ENCODE results near the gene MBD3L2B. TPM values are rescaled to one million over a fixed set of nuclear protein-coding genes. Genes with fewer than 3 reads are reported as not detected.
"Not testable (repeated sequence)": the region's sequence is repeated elsewhere in the genome, so short reads cannot be mapped to it uniquely, and the experiment has no call there.

MBD3L2B gene
- total and polyA plus RNA-seq, 2 donors (not counting 3 experiments of a cell fraction or from before 2014, with no cell fraction given), result not detected

DNA sequence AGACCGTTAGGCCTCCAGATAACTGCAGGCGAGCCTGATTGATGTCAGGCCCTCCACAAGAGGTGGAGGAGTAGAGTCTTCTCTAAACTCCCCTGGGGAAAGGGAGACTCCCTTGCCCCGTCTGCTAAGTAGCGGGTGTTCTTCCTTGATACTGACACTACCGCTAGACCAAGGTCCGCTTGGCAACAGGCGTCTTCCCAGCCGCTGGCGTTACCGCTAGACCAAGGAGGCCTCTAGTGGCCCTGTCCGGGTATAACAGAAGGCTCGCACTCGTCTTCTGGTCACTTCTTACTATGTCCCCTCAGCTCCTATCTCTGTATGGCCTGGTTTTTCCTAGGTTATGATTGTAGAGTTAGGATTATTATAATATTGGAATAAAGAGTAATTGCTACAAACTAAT lies 45.9 kb upstream of the MBD3L2B start:
- H3K79me2 ChIP-seq (ENCODE audit: control insufficient read depth, insufficient read depth, low read length); dilution Hi-C loops (cut with MboI; ENCODE audit: extremely low pct_ligation_motif_present, low sequenced_read_pairs); H3K9me1 ChIP-seq (replicated peaks; ENCODE audit: control insufficient read depth, extremely low read depth, insufficient read depth, low read length); DNase-seq (ENCODE audit: low read depth, low spot score); intact Hi-C loops (cut with micrococcal nuclease); POLR2A ChIA-PET; H3K9ac ChIP-seq (replicated peaks; ENCODE audit: extremely low read depth, insufficient read depth, low read length); H3K27me3 ChIP-seq (ENCODE audit: control insufficient read depth in 2 of 2, insufficient read depth in 2 of 2, low read length in 2 of 2); H2AFZ ChIP-seq (ENCODE audit: low read depth, low read length); H3K4me1 ChIP-seq (ENCODE audit: control insufficient read depth, extremely low read depth, insufficient read depth, low read length); H3K27ac ChIP-seq (ENCODE audit: insufficient read depth, low read depth, low read length); H4K20me1 ChIP-seq (replicated peaks; ENCODE audit: control insufficient read depth, extremely low read depth, insufficient read depth, low read length); H3K36me3 ChIP-seq (ENCODE audit: control insufficient read depth in 2 of 2, extremely low read depth in 1 of 2, insufficient read depth in 2 of 2, low read length in 2 of 2); H3K9me3 ChIP-seq (replicated peaks; ENCODE audit: control insufficient read depth, insufficient read depth, low read length); H3K4me2 ChIP-seq (ENCODE audit: insufficient read depth, low read length); H3K4me3 ChIP-seq (replicated peaks in 1 of 3; ENCODE audit: insufficient read depth in 1 of 3, low read depth in 1 of 3, low read length in 3 of 3); BruUV-seq (replicated peaks): not testable (repeated sequence)
- TF ChIP-seq, protein P1, sequence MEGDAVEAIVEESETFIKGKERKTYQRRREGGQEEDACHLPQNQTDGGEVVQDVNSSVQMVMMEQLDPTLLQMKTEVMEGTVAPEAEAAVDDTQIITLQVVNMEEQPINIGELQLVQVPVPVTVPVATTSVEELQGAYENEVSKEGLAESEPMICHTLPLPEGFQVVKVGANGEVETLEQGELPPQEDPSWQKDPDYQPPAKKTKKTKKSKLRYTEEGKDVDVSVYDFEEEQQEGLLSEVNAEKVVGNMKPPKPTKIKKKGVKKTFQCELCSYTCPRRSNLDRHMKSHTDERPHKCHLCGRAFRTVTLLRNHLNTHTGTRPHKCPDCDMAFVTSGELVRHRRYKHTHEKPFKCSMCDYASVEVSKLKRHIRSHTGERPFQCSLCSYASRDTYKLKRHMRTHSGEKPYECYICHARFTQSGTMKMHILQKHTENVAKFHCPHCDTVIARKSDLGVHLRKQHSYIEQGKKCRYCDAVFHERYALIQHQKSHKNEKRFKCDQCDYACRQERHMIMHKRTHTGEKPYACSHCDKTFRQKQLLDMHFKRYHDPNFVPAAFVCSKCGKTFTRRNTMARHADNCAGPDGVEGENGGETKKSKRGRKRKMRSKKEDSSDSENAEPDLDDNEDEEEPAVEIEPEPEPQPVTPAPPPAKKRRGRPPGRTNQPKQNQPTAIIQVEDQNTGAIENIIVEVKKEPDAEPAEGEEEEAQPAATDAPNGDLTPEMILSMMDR (IDR thresholded peaks at IDR 0.05; ENCODE audit: extremely low read depth in 1 of 2, insufficient read depth in 1 of 2, low read depth in 1 of 2, low read length in 2 of 2), result peak; percentile 4 to 26
- CTCF ChIA-PET, result interaction anchor here (0.6 kb wide), 1 partner anchor 177 kb away, joined by 3 read pairs; no protein-coding TSS in a partner anchor
- peak; percentile 77 for FAIRE-seq

DNA sequence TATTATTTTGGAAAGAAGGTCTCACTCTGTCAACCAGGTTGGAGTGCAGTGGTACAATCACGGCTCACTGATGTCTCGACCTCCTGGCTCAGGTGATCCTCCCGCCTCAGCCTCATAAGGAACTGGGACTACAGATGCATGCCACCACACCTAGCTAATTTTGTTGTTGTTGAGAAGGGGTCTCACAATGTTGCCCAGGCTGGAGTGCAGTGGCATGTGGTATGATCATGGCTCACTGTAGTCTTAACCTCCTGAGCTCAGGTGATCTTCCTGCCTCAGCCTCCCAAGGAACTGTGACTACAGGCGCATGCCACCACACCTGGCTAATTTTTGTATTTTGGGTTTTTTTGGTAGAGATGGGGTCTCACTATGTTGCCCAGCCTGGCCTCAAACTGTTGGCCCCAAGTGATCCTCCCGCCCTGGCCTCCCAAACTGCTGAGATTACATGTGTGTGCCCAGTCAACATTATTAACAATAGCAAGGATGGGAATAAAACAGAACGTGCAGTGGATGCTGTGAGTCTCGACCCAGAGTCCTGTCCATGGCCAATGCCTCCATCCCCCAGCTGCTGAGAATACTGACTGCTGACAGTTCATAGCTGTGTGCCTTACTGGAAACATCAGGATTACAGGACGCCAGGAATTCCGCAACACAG lies 42.7 kb upstream of the MBD3L2B start:
- Histone ChIP-seq H3K79me2 (ENCODE audit: control insufficient read depth, insufficient read depth, low read length) (no peaks in the 10 kb centered on the region), H3K27ac (ENCODE audit: insufficient read depth, low read depth, low read length) (no peak overlapping the region), H3K4me3 (replicated peaks in 1 of 3; ENCODE audit: insufficient read depth in 1 of 3, low read depth in 1 of 3, low read length in 3 of 3) (no peak overlapping the region), H4K20me1 (replicated peaks; ENCODE audit: control insufficient read depth, extremely low read depth, insufficient read depth, low read length) (no peaks in the 10 kb centered on the region), H3K9ac (replicated peaks; ENCODE audit: extremely low read depth, insufficient read depth, low read length) (no peak overlapping the region), H2AFZ (ENCODE audit: low read depth, low read length) (no peak overlapping the region), H3K36me3 (ENCODE audit: control insufficient read depth in 2 of 2, extremely low read depth in 1 of 2, insufficient read depth in 2 of 2, low read length in 2 of 2) (no peaks in the 10 kb centered on the region), H3K9me1 (replicated peaks; ENCODE audit: control insufficient read depth, extremely low read depth, insufficient read depth, low read length) (no peaks in the 10 kb centered on the region), H3K9me3 (replicated peaks; ENCODE audit: control insufficient read depth, insufficient read depth, low read length) (no peaks in the 10 kb centered on the region), H3K27me3 (ENCODE audit: control insufficient read depth in 2 of 2, insufficient read depth in 2 of 2, low read length in 2 of 2) (no peaks in the 10 kb centered on the region), H3K4me1 (ENCODE audit: control insufficient read depth, extremely low read depth, insufficient read depth, low read length) (no peaks in the 10 kb centered on the region), H3K4me2 (ENCODE audit: insufficient read depth, low read length) (no peak overlapping the region)
- POLR2A ChIA-PET, result no interaction called here
- no TSS peak for BruUV-seq (replicated peaks)
- no peak for FAIRE-seq
- DNase-seq (ENCODE audit: low read depth, low spot score), result no peak
- dilution Hi-C loops (cut with MboI; ENCODE audit: extremely low pct_ligation_motif_present, low sequenced_read_pairs) (no loop called here), intact Hi-C loops (cut with micrococcal nuclease) (no loop called here)
- TF ChIP-seq, protein P2, sequence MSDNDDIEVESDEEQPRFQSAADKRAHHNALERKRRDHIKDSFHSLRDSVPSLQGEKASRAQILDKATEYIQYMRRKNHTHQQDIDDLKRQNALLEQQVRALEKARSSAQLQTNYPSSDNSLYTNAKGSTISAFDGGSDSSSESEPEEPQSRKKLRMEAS (IDR thresholded peaks at IDR 0.05; ENCODE audit: insufficient read depth, insufficient read length), result no peak
- no peak for TF ChIP-seq MYC (IDR thresholded peaks at IDR 0.05; ENCODE audit: low read depth, low read length)
- no peak for TF ChIP-seq JUN (IDR thresholded peaks at IDR 0.05; ENCODE audit: borderline replicate concordance, insufficient read depth, insufficient read length, low read depth)
- TF ChIP-seq GATA2 (IDR thresholded peaks at IDR 0.05; ENCODE audit: insufficient read depth, insufficient read length, low read depth, low read length), result no peak
- TF ChIP-seq POLR2AphosphoS5 (IDR thresholded peaks at IDR 0.05; ENCODE audit: insufficient read depth, low read depth, low read length), result no peak
- CTCF ChIA-PET, result interaction anchor here (0.9 kb wide), 1 partner anchor 121 kb away, joined by 3 read pairs; no protein-coding TSS in a partner anchor
